Dermis microvascular lymphatic vessel endothelial cell (primary cell): ENCODE data around the gene GLMP. TPM values are rescaled to one million over a fixed set of nuclear protein-coding genes. Genes with fewer than 3 reads are reported as not detected.

ENCODE experiments used
- DNase-seq, 2 donors: peaks; one replicate each; pipeline versions ENCODE4 v3.0.0 to v3.0.0-alpha.2; 2010; ENCODE audit warnings: low read depth in 2 of 2
- total RNA-seq: library from RNA; depleted of rRNA; stranded (reverse); fragments of >200 nt; gene quantifications from 2 replicates; pipeline ENCODE4 v1.2.1, GENCODE V29; 2014

The GLMP gene
- total RNA-seq, 1 donor from 2014 or later: 52.4 TPM

- no peak for DNase-seq
Measured at GRCh38 chr1:156249593-156249992, 45.9 kb downstream of the GLMP start.

GRCh38 chr1:156248323-156248683, 47.2 kb downstream of the GLMP start:
- DNase-seq: no peak

DNA sequence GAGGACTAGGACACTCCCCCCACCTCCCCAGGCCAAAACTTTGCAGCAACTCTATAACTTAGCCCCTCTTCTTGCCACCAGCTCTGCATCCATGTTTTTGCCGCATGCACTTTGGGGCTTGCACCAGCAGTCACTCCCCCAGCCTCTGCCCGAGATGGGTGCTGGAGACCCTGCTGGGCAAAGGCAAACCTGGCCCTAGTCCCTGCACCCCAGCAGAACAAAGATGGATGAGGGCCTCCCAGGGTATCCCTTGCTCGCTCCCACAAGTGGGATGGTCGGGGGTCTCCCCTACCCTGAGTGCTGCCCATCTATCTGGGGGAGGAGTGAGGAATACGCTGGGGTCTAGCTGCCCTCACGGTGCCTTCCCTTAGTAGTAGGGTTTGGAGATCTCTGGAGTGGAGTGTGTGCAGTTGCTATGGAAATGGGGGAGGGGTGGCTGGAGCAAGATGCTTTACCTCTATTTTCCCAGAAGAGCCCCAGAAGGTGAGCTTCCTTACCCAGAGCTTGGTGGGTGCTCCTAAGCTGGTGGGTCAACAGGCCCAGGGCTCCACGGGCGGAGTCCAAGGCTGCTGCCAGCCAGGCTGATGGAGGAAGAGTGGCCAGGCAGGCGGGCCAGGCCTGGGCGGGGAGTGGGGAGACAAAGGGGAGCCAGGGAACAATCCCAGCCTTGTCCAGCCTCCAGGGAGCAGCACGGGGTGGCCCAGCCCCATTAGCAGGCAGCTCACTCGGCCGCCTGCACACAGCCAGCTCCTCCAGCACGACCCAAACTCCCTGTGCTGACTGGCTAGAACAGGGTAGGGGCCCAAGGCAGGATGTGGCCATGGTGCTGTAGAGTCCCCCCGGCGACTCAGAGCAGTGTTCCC, 47.8 kb downstream of the GLMP start, which contains the start of gene PAQR6:
PAQR6 (minus strand) TSS at position 597 of the 863 bp plus-strand sequence. CDS start 1,325 bp downstream, outside the sequence.
- no peak for DNase-seq

DNA sequence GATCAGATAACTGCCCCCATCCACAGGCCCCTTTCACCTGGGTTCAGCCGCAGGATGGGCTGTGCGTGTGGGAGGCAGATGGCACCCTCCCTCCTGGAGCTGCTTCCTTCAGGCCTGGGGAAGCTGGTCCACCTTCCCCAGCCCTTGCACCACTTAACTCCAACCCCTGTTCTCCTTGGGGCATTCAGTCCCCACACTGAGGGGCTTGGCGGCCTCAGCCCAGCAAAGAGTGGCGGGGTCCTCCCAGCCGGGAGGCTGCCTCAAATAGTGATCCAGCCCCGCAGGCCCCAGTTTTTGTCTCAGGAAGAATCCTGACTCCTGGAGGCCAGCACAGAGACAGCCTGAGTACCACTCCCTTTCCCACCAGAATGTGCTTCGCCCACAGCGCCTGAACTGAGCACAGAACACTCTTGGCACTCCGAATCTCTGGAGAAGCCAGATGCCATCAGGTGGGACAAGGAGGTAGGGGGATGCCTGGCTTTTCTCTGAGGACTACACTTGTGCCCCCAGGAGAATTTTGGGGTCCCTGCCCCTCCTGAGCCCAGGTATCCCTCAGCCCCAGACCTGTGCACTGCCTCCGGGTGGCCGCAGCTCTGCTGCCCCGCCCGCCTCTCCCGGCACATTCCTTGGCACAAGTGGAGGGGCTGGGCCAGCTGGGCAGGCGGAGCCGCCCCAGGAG, 48.6 kb downstream of the GLMP start:
- no peak for DNase-seq

DNA sequence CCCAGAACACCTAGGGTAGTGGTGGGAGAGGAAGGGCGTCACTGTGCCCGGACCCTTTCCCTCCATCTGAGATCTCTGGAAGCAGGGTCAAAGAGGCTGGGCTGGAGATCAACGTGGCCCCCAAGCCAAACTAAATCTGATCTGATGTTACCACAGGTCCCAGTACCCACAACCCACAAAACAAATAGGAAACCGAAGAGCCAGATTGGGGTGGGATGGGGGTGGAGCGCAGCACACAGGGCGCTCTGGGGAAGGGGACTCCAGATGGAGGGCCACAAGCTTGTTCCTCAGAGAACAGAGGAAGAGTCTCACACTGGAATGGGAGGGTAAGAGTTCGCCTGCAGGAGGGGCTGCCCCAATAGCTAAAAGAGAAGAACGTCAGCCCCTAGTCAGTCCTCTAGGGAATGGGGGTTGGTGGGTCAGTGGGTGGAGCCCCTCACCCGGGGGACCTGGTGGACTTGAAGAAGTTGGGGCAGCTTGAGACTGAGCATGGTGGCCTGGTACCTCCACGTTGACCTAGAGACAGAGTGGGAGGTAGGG, 49.2 kb downstream of the GLMP start:
- no peak for DNase-seq

DNA sequence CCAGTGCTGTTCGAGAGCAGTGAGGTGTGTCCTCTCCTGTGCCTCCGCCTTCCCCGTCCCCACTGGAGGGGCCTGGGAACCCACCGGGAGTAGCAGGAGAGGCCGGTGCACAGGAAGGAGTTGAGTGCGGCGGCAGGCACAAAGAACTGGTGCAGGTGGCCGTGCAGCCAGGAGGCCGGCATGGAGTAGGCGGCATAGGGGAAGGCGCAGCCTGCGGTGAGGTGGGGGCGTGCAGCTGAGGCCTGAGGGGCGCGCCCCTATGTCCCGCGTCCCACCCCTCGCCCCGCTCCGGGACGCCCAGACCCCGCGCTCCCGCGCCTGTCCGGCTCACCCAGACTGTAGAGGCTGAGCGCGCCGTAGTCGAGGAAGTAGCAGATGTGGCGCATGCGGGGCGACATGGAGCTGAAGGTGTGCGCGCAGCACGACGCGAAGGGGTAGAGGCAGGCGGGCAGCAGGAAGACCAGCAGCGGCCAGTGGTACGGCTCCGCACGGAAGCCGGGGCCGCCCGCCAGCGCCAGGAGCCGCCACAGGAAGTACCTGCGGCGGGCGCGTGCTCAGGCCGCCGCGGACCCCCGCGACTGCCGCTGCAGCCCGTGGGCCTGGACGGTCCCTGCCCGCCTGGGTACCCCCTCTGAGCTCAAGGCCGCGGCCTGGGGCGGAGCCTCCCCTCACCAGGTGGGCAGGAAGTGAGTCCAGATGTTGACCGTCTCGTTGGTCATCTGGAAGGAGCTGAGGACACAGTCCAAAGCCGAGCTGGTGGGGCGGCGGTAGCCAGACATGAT, 49.8 kb downstream of the GLMP start:
- peak in 1 of 2 donors; percentile 48 for DNase-seq

- no peak for DNase-seq
Measured at GRCh38 chr1:156244712-156245111, 50.8 kb downstream of the GLMP start.

DNA sequence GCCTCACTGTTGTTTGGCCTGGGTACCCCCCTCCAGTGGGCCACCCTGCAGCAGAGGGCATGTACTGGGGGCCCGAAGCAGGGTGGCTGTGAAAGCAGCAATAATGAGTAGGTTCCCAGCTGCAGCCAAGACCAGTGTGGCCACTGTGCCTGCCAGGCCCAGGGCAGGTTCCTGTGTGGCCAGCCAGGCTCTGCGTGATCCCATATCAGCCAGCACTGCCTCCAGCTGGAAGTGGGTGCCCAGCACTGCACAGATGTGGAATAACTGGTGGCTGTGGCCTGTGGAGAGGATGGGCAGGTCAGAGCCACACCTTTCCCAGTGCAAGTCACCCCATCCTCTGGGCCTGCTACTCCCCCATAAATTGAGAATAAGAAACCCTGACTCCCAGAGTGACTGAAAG, 51.4 kb downstream of the GLMP start:
- no peak for DNase-seq

DNA sequence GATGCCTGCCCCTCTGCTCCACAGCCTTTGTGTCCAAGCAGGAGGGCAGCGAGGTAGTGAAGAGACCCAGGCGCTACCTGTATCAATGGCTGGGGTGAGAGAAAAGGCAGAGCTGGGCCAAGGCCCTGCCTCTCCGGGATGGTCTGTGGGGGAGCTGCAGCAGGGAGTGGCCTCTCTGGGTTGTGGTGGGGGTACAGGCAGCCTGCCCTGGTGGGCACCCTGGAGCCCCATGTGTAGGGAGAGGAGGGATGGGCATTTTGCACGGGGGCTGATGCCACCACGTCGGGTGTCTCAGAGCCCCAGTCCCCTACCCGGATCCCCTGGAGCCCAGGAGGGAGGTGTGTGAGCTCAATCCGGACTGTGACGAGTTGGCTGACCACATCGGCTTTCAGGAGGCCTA, 52.7 kb downstream of the GLMP start:
- no peak for DNase-seq

Other genes starting within 250 kb of the GLMP start
- 13.1 and 14.3 TPM in 2 replicates for gene UBQLN4, start 241.9 kb downstream of the GLMP start, total RNA-seq
- gene LAMTOR2, start 240.9 kb downstream of the GLMP start, total RNA-seq: 83.2 and 89.3 TPM in 2 replicates
- not detected in 2 replicates for gene RAB25, start 234.5 kb downstream of the GLMP start, total RNA-seq
- gene MEX3A, start 213.2 kb downstream of the GLMP start, total RNA-seq: 3.6 and 7.0 TPM in 2 replicates
- 402 and 626 TPM in 2 replicates for gene LMNA, start 181.0 kb downstream of the GLMP start, total RNA-seq
- gene SEMA4A, start 142.1 kb downstream of the GLMP start, total RNA-seq: 0.39 and 0.51 TPM in 2 replicates
- gene SLC25A44, start 101.6 kb downstream of the GLMP start, total RNA-seq: 9.0 and 15.6 TPM in 2 replicates
- 52.0 and 70.2 TPM in 2 replicates for gene PMF1, start 82.7 kb downstream of the GLMP start, total RNA-seq
- gene BGLAP, start 53.5 kb downstream of the GLMP start, total RNA-seq: 0.26 and 0.63 TPM in 2 replicates
- gene PAQR6, start 47.6 kb downstream of the GLMP start, total RNA-seq: 0.38 and 0.39 TPM in 2 replicates
- 36.6 and 58.9 TPM in 2 replicates for gene SMG5, start 12.9 kb downstream of the GLMP start, total RNA-seq
- 0.51 and 0.90 TPM in 2 replicates for gene TMEM79, start 11.4 kb downstream of the GLMP start, total RNA-seq
- 0.13 TPM in 2 replicates for gene VHLL, start 3.6 kb upstream of the GLMP start, total RNA-seq
- 495 and 559 TPM in 2 replicates for gene CCT3, start 42.6 kb upstream of the GLMP start, total RNA-seq
- gene TSACC, start 42.8 kb upstream of the GLMP start, total RNA-seq: not detected in 2 replicates
- not detected in 2 replicates for gene RHBG, start 73.5 kb upstream of the GLMP start, total RNA-seq
- 4.1 and 9.4 TPM in 2 replicates for gene MEF2D, start 205.1 kb upstream of the GLMP start, total RNA-seq